ENCODE data around the gene COPS7A.
"Not testable (repeated sequence)": the region's sequence is repeated elsewhere in the genome, so short reads cannot be mapped to it uniquely, and the experiment has no call there.

COPS7A gene

GRCh38 chr12:6708960-6709394, 14.9 kb upstream of the COPS7A start:
- DNase-seq (ENCODE audit: low spot score) = no peak
- no peak for TF ChIP-seq CTCF (IDR thresholded peaks at IDR 0.05; ENCODE audit: extremely low read depth, missing control alignments)

- DNase-seq (ENCODE audit: low spot score) = not testable (repeated sequence)
Observed at GRCh38 chr12:6716031-6716873, 7.6 kb upstream of the COPS7A start.

GRCh38 chr12:6716874-6717437, 6.9 kb upstream of the COPS7A start:
- TF ChIP-seq CTCF (IDR thresholded peaks at IDR 0.05; ENCODE audit: extremely low read depth, missing control alignments) = no peak
- DNase-seq (ENCODE audit: low spot score) = no peak

GRCh38 chr12:6722863-6723262, 983 bp upstream of the COPS7A start:
- DNase-seq (ENCODE audit: low spot score) = no peak
- TF ChIP-seq CTCF (IDR thresholded peaks at IDR 0.05; ENCODE audit: extremely low read depth, missing control alignments) = no peak

GRCh38 chr12:6724409-6724797, 557 bp downstream of the COPS7A start:
- DNase-seq (ENCODE audit: low spot score) = peak; percentile 55

GRCh38 chr12:6725350-6725749, 1.5 kb downstream of the COPS7A start:
- DNase-seq (ENCODE audit: low spot score) = no peak
- no peak for TF ChIP-seq CTCF (IDR thresholded peaks at IDR 0.05; ENCODE audit: extremely low read depth, missing control alignments)

More at GRCh38 chr12:6724409-6724797, 557 bp downstream of the COPS7A start:
- TF ChIP-seq CTCF (IDR thresholded peaks at IDR 0.05; ENCODE audit: extremely low read depth, missing control alignments) = no peak

GRCh38 chr12:6729186-6729585, 5.3 kb downstream of the COPS7A start:
- DNase-seq (ENCODE audit: low spot score) = no peak
- TF ChIP-seq CTCF (IDR thresholded peaks at IDR 0.05; ENCODE audit: extremely low read depth, missing control alignments) = no peak

All from GM20000 (cell line).